HepG2 (cell line): ENCODE measurements around the gene SEZ6. TPM values are rescaled to one million over a fixed set of nuclear protein-coding genes. Genes with fewer than 3 reads are reported as not detected.

ENCODE experiments used
- ASH2L ChIP-seq: fragments of 300-600, 200-600 bp; sonication (generic); IDR thresholded peaks from 2 replicates; pipeline ENCODE4 v1.7.0; 2017; ENCODE audit warnings: low read depth, mild to moderate bottlenecking, moderate library complexity, mixed read lengths, low read length; ENCODE audit not compliant: insufficient read length
- FOXP4 ChIP-seq: sonication (generic); formaldehyde crosslinking; IDR thresholded peaks from 2 replicates; pipeline ENCODE4 v1.4.0; 2020; ENCODE audit warnings: missing genetic modification reagents
- FUBP1 ChIP-seq: sonication (generic); formaldehyde crosslinking; IDR thresholded peaks from 2 replicates; pipeline ENCODE4 v1.5.1; 2020; ENCODE audit warnings: missing genetic modification reagents, mild to moderate bottlenecking, borderline replicate concordance
- GTF2F1 ChIP-seq: fragments of 150-350 bp; IDR thresholded peaks from 2 replicates; pipeline ENCODE4 v1.6.1; 2014; ENCODE audit warnings: low read length
- HDAC6 ChIP-seq: fragments of 200-600 bp; sonication (generic); IDR thresholded peaks from 2 replicates; pipeline ENCODE4 v1.7.0; 2017; ENCODE audit warnings: mild to moderate bottlenecking, antibody characterized with exemption, low read length, low read depth
- ISX ChIP-seq: sonication (generic); formaldehyde crosslinking; conservative IDR thresholded peaks from 2 replicates; pipeline ENCODE4 v1.5.0; 2020; ENCODE audit warnings: missing genetic modification reagents
- MBNL3 ChIP-seq: fragments of 250-450 bp; sonication (Bioruptor Pico); conservative IDR thresholded peaks from 2 replicates; pipeline ENCODE4 v1.8.0; 2022; ENCODE audit warnings: mild to moderate bottlenecking, inconsistent platforms
- PHB2 ChIP-seq: fragments of 450-650 bp; IDR thresholded peaks from 2 replicates; pipeline ENCODE4 v1.6.1; 2018; ENCODE audit not compliant: partially characterized antibody
- REXO4 ChIP-seq: sonication (generic); formaldehyde crosslinking; IDR thresholded peaks from 2 replicates; pipeline ENCODE4 v1.8.0; 2022; ENCODE audit warnings: missing genetic modification reagents, mild to moderate bottlenecking, borderline replicate concordance
- SCMH1 ChIP-seq: sonication (generic); formaldehyde crosslinking; IDR thresholded peaks from 2 replicates; pipeline ENCODE4 v1.9.0; 2021; ENCODE audit warnings: missing genetic modification reagents, mild to moderate bottlenecking, borderline replicate concordance
- SP4 ChIP-seq: sonication (generic); formaldehyde crosslinking; IDR thresholded peaks from 2 replicates; pipeline ENCODE4 v1.8.1; 2023; ENCODE audit warnings: mild to moderate bottlenecking, missing genetic modification reagents
- TRAFD1 ChIP-seq: sonication (generic); formaldehyde crosslinking; IDR thresholded peaks from 2 replicates; pipeline ENCODE4 v1.5.1; 2020; ENCODE audit warnings: missing genetic modification reagents, mild to moderate bottlenecking, borderline replicate concordance
- ZBTB43 ChIP-seq: sonication (generic); formaldehyde crosslinking; conservative IDR thresholded peaks from 2 replicates; pipeline ENCODE4 v1.4.0; 2020; ENCODE audit warnings: missing genetic modification reagents
- ZMYM4 ChIP-seq: sonication (generic); formaldehyde crosslinking; IDR thresholded peaks from 2 replicates; pipeline ENCODE4 v1.8.1; 2023; ENCODE audit warnings: mild to moderate bottlenecking, missing genetic modification reagents
- ZNF18 ChIP-seq: sonication (generic); formaldehyde crosslinking; IDR thresholded peaks from 2 replicates; pipeline ENCODE4 v1.8.0; 2022; ENCODE audit warnings: mild to moderate bottlenecking, missing genetic modification reagents; ENCODE audit not compliant: insufficient replicate concordance
- ZNF263 ChIP-seq: sonication (generic); formaldehyde crosslinking; IDR thresholded peaks from 2 replicates; pipeline ENCODE4 v1.4.0; 2020; ENCODE audit warnings: missing genetic modification reagents
- ZNF30 ChIP-seq: sonication (generic); formaldehyde crosslinking; IDR thresholded peaks from 2 replicates; pipeline ENCODE4 v1.5.0; 2020; ENCODE audit warnings: mild to moderate bottlenecking, missing genetic modification reagents
- ZNF382 ChIP-seq: sonication (generic); formaldehyde crosslinking; IDR thresholded peaks from 2 replicates; pipeline ENCODE4 v1.5.0; 2020; ENCODE audit warnings: missing genetic modification reagents, mild to moderate bottlenecking, borderline replicate concordance
- polyA plus RNA-seq, 8 experiments: library from polyadenylated mRNA; depleted of rRNA in 3 of 8; stranded (reverse) in 7 of 8; unstranded in 1 of 8; fragments of >200 nt; fragmentation: Illumina TruSeq in 4 of 8; extraction: Trizol in 4 of 8; gene quantifications; 2 replicates each; pipeline versions ENCODE4 v1.2.1 to v1.2.3, GENCODE V29; 2011 to 2016; ENCODE audit warnings: low read depth in 4 of 8, missing spikeins in 1 of 8, mixed read lengths in 1 of 8; ENCODE audit not compliant: insufficient read depth in 1 of 8
- total RNA-seq, 5 experiments: library from RNA; depleted of rRNA; stranded (reverse); fragments of >200 nt; fragmentation: Illumina TruSeq; extraction: Trizol; gene quantifications; 2 replicates each; pipeline ENCODE4 v1.2.3, GENCODE V29; 2016; ENCODE audit warnings: low read depth in 1 of 5

The SEZ6 gene
- total and polyA plus RNA-seq, 2 of the 13 experiments (the other 11 are each of a cell fraction or from before 2014, with no cell fraction given) = not detected

- TF ChIP-seq FOXP4 (CRISPR knock-in tag) (peak; percentile 52; the same call in 1 of the 2 replicates), SCMH1 (no peak), ZNF263 (CRISPR knock-in tag) (no peak), PHB2 (no peak), REXO4 (CRISPR knock-in tag) (no peak), ZNF30 (no peak), ASH2L (no peak), FUBP1 (CRISPR knock-in tag) (no peak), ZMYM4 (CRISPR knock-in tag) (peak; percentile 62), GTF2F1 (no peak), HDAC6 (no peak), ZBTB43 (no peak), TRAFD1 (CRISPR knock-in tag) (no peak), ZNF18 (CRISPR knock-in tag) (no peak), ISX (CRISPR knock-in tag) (no peak), SP4 (CRISPR knock-in tag) (peak; percentile 27; the same call in 1 of the 2 replicates), MBNL3 (CRISPR knock-in tag) (no peak), ZNF382 (CRISPR knock-in tag) (no peak)
These were observed 40.1 kb upstream of the SEZ6 start (continued) for GRCh38 chr17:29045734-29046472.
